DND-41 (cell line): ENCODE measurements around the gene DSCAM.

ENCODE experiments used
- ATAC-seq: fragments of 200-7000 bp; cut with Tn5 transposase; 3 replicates; pipeline ENCODE4 v1.9.1; 2021; ENCODE audit warnings: low read depth; ENCODE audit not compliant: insufficient read depth
- DNase-seq: peaks from one replicate; pipeline ENCODE4 v3.0.0-alpha.2; 2020
- H2AFZ ChIP-seq: 2 replicates; pipeline ENCODE4 v1.6.0; 2012; ENCODE audit warnings: low read depth, low read length
- H3K27ac ChIP-seq: 2 replicates; pipeline ENCODE4 v1.5.1; 2012; ENCODE audit warnings: low read length, inconsistent platforms
- H3K27me3 ChIP-seq: fragments of 200-600 bp; sonication (generic); 2 replicates; pipeline ENCODE4 v1.6.0; 2012; ENCODE audit warnings: low read length, mild to moderate bottlenecking, inconsistent platforms; ENCODE audit not compliant: insufficient read depth, poor library complexity
- H3K36me3 ChIP-seq: 2 replicates; pipeline ENCODE4 v1.5.1; 2012; ENCODE audit warnings: low read length, inconsistent platforms; ENCODE audit not compliant: insufficient read depth
- H3K4me1 ChIP-seq: 2 replicates; pipeline ENCODE4 v1.5.1; 2012; ENCODE audit warnings: mild to moderate bottlenecking, low read length; ENCODE audit not compliant: insufficient read depth
- H3K4me2 ChIP-seq: 2 replicates; pipeline ENCODE4 v1.6.0; 2012; ENCODE audit warnings: mild to moderate bottlenecking, moderate library complexity, low read length, inconsistent platforms; ENCODE audit not compliant: insufficient read depth
- H3K4me3 ChIP-seq, 2 experiments: fragments of 200-600 bp in 1 of 2; shearing (Covaris generic) in 1 of 2; 2 replicates each; pipeline ENCODE4 v1.5.1; 2012 to 2016; ENCODE audit warnings: inconsistent platforms in 2 of 2, low read length in 2 of 2, mild to moderate bottlenecking in 2 of 2, low read depth in 1 of 2, moderate library complexity in 1 of 2
- H3K79me2 ChIP-seq: 2 replicates; pipeline ENCODE4 v1.6.0; 2012; ENCODE audit warnings: low read length, inconsistent platforms; ENCODE audit not compliant: insufficient read depth
- H3K9ac ChIP-seq: 2 replicates; pipeline ENCODE4 v1.6.0; 2012; ENCODE audit warnings: low read depth, mild to moderate bottlenecking, inconsistent platforms, low read length, moderate library complexity
- H3K9me3 ChIP-seq: 2 replicates; pipeline ENCODE4 v1.5.1; 2012; ENCODE audit warnings: low read length, moderate library complexity, mild to moderate bottlenecking, inconsistent platforms; ENCODE audit not compliant: insufficient read depth, severe bottlenecking
- H4K20me1 ChIP-seq: 2 replicates; pipeline ENCODE4 v1.6.0; 2012; ENCODE audit warnings: low read length; ENCODE audit not compliant: insufficient read depth
- CTCF ChIP-seq: IDR thresholded peaks from 2 replicates; pipeline ENCODE4 v1.5.1; 2012; ENCODE audit warnings: borderline replicate concordance, low read length, moderate library complexity, mild to moderate bottlenecking; ENCODE audit not compliant: poor library complexity, severe bottlenecking; ENCODE audit errors: extremely low read depth
- EZH2 ChIP-seq: IDR thresholded peaks from 3 replicates; pipeline ENCODE4 v1.6.1; 2012; ENCODE audit warnings: borderline replicate concordance, low read depth, mild to moderate bottlenecking, moderate library complexity, low read length, inconsistent platforms; ENCODE audit not compliant: severe bottlenecking

The DSCAM gene

DNA sequence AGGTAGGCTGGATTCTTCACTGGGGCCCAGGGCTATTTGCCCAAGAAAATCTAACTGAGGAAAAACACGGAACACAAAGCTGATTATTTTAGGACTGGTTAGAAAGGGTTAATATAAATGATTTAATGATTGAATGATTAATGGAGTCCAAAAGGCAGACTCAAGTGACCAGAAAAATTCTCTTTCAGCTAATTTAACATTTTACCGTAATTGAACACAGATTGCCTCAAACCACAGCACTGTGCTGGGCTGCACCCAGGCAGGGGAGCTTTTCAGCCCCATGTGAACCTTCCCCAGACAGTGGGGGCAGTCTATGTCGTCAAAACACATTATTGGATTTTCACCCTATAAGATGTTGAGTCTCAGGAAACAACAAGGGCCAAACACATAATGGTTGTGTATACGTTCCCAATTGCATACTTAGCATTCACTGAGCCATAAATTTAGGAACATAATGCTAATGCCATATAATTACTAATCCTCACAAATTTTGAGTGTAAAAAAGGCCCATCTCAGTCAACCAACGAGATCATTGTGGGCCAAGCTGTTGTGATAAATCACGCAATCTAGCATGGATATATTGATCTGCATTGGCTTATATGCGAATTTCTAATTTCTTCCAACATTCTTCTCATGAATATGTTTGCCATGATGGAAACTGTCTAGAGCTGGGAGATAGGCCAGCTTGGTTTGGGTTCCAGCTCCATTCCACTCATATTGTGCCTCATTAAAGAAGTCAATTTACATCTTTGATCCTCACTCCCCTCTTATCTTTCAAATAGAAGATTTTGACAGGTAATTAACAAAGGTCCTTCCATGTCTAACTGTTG lies 27.7 kb downstream of the DSCAM start:
- Histone ChIP-seq H3K79me2 (no peaks in the 10 kb centered on the region), H3K27ac (no peak overlapping the region), H3K36me3 (no peaks in the 10 kb centered on the region), H2AFZ (no peak overlapping the region), H3K4me3 (no peak overlapping the region), H3K4me2 (no peak overlapping the region), H3K4me1 (no peaks in the 10 kb centered on the region), H3K9me3 (no peaks in the 10 kb centered on the region), H3K27me3 (no peaks in the 10 kb centered on the region), H4K20me1 (no peaks in the 10 kb centered on the region), H3K9ac (no peak overlapping the region)
- no peak for TF ChIP-seq EZH2
- TF ChIP-seq CTCF: no peak
- ATAC-seq: no peak
- no peak for DNase-seq

DNA sequence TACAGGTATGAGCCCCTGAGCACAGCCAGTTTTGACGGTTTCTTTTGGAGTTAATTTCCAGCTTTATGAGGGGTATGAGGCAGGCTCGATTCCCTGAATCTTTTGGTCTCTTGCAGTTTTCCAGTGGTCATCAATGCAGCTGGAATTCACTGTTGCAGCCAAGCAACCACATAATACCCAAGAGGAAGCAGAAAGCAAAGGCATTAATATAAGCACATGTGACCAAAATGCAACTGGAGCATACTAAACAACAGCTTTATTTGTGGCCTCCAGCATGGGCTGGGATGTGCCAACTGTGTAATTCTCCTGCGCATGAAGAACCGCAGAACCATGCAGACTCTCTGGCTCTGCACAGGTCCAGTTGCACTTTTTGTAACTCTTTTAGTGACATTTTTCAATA lies 33.0 kb downstream of the DSCAM start:
- no peak overlapping the region for H3K4me3 ChIP-seq
- no peaks in the 10 kb centered on the region for H3K36me3 ChIP-seq
- no peaks in the 10 kb centered on the region for H3K9me3 ChIP-seq
- H3K4me1 ChIP-seq: no peaks in the 10 kb centered on the region
- H3K79me2 ChIP-seq: no peaks in the 10 kb centered on the region
- H4K20me1 ChIP-seq: no peaks in the 10 kb centered on the region
- no peak overlapping the region for H2AFZ ChIP-seq
- DNase-seq (no peak), ATAC-seq (no peak)
- H3K27me3 ChIP-seq: peaks cover 6% of the 10 kb centered on the region
- no peak for TF ChIP-seq CTCF
- no peak for TF ChIP-seq EZH2
- no peak overlapping the region for H3K27ac ChIP-seq
- no peak overlapping the region for H3K4me2 ChIP-seq
- H3K9ac ChIP-seq: no peak overlapping the region

DNA sequence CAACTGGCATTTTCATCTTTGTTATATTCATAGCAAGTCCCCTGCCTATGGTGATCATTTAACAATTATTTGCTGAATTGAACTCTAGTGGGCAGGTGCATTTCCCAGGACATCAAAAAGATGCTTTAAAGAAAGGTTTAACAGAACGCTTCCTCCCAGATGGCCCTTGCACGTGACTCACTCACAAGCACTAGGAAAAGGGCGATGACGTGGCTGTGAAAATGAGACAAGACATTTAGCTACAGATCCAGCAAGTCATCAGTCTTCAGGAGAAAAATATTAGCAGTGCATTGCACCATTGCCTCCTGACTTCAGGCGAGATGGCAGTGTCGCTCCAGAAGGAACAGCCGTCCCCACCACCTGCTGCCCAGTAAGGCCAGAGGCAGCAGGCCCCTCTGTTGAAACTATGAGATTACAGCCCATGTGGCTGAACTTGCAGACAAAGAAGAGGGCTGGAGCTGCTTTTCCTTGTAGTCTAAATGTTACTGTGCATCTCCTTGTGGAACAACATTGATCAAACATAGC lies 37.2 kb downstream of the DSCAM start:
- H3K79me2 ChIP-seq: no peaks in the 10 kb centered on the region
- no peak for DNase-seq
- H3K9me3 ChIP-seq: no peaks in the 10 kb centered on the region
- H3K36me3 ChIP-seq: no peaks in the 10 kb centered on the region
- no peak overlapping the region for H2AFZ ChIP-seq
- H3K27ac ChIP-seq: no peak overlapping the region
- no peak overlapping the region for H3K9ac ChIP-seq
- peaks cover 6% of the 10 kb centered on the region for H3K27me3 ChIP-seq
- no peak overlapping the region for H3K4me3 ChIP-seq
- H3K4me1 ChIP-seq: no peaks in the 10 kb centered on the region
- ATAC-seq: no peak
- no peak overlapping the region for H3K4me2 ChIP-seq
- no peaks in the 10 kb centered on the region for H4K20me1 ChIP-seq
- no peak for TF ChIP-seq EZH2
- TF ChIP-seq CTCF: no peak
